ENCODE measurements around the gene FERMT1.

The FERMT1 gene
- 0.05 to 0.09 reads per million in 2 donors for total RNA-seq

DNA sequence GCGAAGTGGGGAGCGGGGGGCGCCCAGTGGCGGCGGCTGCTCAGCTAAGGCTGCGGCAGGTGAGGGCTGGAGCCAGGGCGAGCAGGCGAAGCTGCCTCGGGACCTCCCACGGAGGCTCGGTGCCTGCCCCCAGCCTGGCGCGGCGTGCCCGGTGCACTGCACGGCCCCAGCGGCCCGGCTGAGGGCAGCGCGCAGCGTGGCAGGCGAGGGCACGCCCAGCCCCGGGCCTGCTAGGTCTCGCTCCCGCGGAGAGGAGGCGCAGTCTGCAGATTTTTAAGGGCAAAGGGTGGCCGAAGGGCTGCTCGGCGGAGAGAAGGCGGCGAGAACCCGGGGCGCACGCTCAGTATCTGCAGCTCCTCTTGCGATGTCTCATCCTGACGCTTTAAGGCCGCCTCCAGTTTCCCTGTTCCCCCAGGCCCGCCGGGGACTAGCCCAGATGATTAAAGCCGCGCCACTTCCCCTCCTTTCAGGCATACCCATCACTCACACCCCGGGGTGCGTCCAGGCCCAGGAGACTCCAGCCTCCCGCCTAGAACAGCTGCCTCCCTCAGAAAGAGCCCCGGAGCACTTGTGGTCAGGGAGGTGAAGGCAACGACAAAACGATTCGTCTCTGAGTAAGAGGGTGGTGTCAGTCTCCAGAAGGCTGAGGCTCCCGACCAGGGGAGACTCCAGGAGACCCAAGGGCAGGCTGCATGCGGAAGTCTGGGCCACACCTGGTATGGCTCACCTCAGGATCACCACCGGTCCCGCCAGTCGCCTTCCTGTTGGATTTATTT lies at the start of gene FERMT1:
FERMT1 (minus strand) TSS at position 158 of the 776 bp plus-strand sequence. CDS start 3,476 bp downstream, outside the sequence.
- no peak for DNase-seq

- DNase-seq = no peak
Observed at GRCh38 chr20:6169251-6169650, 46.4 kb upstream of the FERMT1 start.

GRCh38 chr20:6168204-6168603 lies 45.4 kb upstream of the FERMT1 start:
- DNase-seq = no peak

GRCh38 chr20:6165346-6165745 lies 42.5 kb upstream of the FERMT1 start:
- no peak for DNase-seq

GRCh38 chr20:6164421-6165341 lies 41.9 kb upstream of the FERMT1 start:
- DNase-seq = no peak

- no peak for DNase-seq
Observed at GRCh38 chr20:6160736-6161135, 37.9 kb upstream of the FERMT1 start.

- no peak for DNase-seq
Observed at GRCh38 chr20:6157345-6157744, 34.5 kb upstream of the FERMT1 start.

GRCh38 chr20:6152777-6153176 lies 29.9 kb upstream of the FERMT1 start:
- no peak for DNase-seq

DNA sequence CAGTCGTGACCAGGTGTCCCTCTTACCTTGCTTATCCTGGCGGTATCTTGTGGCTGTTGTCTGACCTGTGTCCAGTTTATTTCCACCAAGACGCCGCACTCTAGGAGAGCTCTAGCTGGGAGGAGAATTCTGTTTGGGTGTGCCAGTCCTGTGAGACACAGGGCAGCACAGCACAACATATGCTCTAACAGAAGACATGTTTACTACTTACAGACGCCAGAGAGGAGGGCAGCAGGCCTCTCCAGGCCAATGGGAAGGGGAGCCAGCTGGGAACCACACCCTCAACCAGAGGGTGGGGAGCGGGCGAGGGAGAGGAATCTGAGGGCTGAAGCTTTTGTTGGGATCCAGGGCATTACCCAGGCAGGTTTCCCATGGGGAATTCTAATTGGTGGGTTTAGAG lies 25.2 kb upstream of the FERMT1 start:
- DNase-seq = no peak

DNA sequence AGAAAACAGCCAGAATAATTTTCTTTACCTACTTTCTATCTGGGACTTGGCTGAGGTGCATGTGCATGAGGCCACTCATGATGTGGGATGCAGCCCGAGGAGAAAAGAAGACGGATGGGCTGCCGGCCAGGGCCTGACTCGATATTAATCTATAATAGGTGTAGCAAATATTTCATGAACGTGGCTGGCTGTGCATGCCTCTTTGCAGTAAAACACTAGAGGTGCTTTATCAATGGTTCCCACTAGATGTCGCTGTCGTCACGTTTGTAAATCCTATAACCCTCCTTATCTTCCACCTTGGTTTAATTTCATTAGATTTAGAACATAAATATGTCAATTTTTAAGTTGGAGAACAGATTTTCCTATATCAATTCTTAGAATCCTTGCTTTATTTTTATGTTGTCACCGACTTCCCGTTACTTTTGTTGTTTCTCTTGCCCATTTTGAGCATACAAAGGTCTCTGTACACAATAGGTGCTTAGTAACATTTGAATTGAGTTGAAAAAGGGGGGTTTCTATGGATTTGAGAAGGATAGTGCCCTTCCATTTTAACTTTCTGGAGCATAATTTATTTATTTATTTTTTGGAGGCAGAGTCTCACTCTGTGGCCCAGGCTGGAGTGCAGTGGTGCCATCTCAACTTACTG lies 19.6 kb upstream of the FERMT1 start:
- no peak for DNase-seq

DNA sequence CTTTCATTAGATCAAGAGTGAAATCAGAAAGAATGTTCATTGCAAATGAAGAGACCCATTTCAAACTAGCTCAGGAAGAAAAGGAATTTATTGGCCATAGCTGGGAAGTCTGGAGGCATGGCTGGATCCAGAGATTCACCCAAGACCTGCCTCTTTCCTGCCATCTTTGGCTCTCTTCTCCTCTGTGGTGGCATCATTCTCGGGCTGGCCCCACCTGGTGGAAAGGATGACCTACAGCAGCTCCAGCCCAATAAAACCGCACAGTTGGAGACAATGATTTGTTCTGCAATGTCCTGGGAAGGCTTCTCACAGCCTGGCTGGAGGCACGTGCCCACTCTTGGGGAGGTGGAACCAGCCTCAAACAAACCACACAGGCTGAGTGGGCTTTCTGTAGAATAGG lies 18.1 kb upstream of the FERMT1 start:
- no peak for DNase-seq

- no peak for DNase-seq
Observed at GRCh38 chr20:6135347-6135746, 12.5 kb upstream of the FERMT1 start.

GRCh38 chr20:6134592-6134991 lies 11.8 kb upstream of the FERMT1 start:
- no peak for DNase-seq

DNA sequence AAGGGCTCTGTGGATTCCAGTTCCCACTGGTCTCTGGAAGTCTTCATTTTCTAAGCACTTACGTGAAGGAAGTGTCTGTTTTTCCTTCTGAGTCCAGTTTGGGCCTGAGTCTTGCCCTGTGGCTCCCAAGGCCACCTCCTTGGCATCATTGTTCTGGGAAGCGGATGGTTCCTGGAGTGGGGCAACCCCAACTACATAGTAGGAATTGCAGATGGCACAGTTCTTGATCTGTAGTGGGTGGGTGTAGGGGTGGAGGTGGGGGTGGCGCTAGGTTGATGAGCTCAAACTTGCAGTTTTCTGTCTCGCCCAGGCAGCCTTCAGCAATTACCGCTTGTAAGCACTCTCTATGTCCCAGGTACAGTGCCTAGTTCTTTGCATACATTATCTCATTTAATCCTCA lies 7.2 kb upstream of the FERMT1 start:
- no peak for DNase-seq

GRCh38 chr20:6127825-6128224 lies 5.0 kb upstream of the FERMT1 start:
- no peak for DNase-seq

GRCh38 chr20:6126846-6127245 lies 4.0 kb upstream of the FERMT1 start:
- no peak for DNase-seq

GRCh38 chr20:6123649-6124014 lies 802 bp upstream of the FERMT1 start:
- DNase-seq = no peak

DNA sequence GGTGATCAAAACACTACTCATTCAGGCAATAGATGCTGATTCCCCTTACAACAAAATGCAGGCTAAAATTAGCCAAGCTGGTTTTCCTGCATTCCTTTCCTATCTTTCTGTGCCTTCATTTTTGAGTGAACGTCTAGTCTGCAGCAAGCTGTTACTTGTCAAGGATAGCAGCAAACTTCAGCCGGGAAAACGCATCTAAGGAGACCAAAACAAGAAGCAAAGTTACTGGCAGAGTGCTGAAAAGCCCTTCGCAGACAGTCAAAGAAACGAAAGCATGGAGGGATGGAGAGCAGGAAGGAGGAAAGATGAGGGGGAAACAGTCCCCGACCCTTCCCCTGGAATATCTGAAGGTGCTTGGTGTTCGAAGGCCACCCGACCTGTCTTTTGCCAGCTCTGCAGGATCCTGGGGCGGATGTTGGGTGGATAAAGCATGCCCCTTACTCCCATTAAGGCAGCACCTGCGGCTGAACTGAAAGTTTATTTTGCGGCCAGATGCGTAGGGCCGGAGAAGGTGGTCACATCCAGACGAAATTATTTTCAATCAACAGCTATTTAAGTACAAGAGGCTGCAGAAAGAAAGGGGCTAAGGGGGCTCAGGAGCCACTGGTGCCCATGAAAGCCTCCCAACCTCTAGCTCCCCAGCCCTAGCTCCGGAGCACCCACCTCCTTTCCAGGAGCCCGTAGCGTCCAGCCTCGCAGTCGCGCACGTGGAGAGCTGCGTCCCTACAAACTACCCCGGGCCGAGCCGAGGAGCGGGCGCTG lies 538 bp downstream of the FERMT1 start:
- DNase-seq = no peak

DNA sequence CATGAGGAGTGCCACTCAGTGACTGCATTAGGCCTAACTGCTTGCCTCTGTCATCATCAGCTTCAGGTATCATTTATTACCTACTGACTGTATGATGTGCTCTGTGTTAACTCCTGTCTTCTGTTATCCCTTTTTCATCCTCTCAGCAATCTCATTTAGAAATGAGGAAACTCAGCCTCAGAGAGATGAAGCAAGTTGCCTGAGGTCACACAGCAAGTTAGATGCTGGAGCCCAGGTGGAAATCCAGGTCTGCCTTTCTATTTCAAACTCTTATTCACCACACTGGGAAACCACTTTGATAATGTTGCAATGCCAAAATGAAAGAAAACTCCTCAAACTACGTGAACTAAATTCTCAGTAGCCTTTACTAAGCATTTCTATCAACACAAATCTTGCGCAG lies 1.3 kb downstream of the FERMT1 start:
- DNase-seq = no peak

- DNase-seq = no peak
Observed at GRCh38 chr20:6120491-6120988, 2.3 kb downstream of the FERMT1 start.

GRCh38 chr20:6116758-6117157 lies 6.1 kb downstream of the FERMT1 start:
- DNase-seq = no peak

DNA sequence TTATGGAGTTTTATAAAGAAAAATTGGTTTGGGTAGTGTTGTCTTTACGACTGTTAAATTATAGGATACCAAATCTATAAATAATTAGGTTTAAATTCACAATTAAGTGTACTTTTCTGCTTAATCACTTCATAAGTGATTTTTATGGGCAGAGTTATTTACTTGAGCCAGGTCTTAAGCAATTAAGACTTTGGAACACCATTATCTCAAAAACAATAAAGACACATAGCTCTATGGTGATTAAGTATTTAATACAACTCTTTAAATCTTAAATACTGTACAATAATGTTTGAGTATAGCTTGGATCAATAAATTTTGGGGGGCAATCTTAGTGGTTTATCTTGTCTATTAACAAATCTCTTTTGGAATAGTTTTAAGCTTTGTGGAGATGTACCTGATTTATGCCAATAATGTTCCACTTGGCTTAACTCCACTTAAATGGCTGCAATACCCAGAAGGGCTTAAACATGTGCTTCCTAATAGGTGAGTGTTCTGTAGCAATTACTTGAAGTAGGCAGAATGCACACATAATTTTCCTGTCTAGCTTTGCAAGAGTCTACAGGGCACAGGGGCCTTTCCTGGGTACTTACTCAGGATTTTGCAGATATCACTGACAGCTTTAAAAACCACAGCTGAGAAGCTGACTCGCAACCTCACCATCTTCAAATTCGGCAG lies 7.5 kb downstream of the FERMT1 start:
- no peak for DNase-seq
